ENCODE measurements around the gene IFNA10.

GRCh38 chr9:21251190-21251589, 44.2 kb upstream of the IFNA10 start:
- TF ChIP-seq CTCF (IDR thresholded peaks at IDR 0.05; ENCODE audit: poor library complexity, severe bottlenecking) (no peak), EZH2 (IDR thresholded peaks at IDR 0.05; ENCODE audit: borderline replicate concordance, insufficient read depth, low read length, poor library complexity, severe bottlenecking) (no peak), RAD21 (conservative IDR thresholded peaks at IDR 0.05) (no peak), POLR2AphosphoS5 (IDR thresholded peaks at IDR 0.05) (no peak), MXI1 (conservative IDR thresholded peaks at IDR 0.05; ENCODE audit: poor library complexity, severe bottlenecking) (no peak), EP300 (conservative IDR thresholded peaks at IDR 0.05; ENCODE audit: poor library complexity, severe bottlenecking) (no peak)
- TF ChIP-seq, protein P1, sequence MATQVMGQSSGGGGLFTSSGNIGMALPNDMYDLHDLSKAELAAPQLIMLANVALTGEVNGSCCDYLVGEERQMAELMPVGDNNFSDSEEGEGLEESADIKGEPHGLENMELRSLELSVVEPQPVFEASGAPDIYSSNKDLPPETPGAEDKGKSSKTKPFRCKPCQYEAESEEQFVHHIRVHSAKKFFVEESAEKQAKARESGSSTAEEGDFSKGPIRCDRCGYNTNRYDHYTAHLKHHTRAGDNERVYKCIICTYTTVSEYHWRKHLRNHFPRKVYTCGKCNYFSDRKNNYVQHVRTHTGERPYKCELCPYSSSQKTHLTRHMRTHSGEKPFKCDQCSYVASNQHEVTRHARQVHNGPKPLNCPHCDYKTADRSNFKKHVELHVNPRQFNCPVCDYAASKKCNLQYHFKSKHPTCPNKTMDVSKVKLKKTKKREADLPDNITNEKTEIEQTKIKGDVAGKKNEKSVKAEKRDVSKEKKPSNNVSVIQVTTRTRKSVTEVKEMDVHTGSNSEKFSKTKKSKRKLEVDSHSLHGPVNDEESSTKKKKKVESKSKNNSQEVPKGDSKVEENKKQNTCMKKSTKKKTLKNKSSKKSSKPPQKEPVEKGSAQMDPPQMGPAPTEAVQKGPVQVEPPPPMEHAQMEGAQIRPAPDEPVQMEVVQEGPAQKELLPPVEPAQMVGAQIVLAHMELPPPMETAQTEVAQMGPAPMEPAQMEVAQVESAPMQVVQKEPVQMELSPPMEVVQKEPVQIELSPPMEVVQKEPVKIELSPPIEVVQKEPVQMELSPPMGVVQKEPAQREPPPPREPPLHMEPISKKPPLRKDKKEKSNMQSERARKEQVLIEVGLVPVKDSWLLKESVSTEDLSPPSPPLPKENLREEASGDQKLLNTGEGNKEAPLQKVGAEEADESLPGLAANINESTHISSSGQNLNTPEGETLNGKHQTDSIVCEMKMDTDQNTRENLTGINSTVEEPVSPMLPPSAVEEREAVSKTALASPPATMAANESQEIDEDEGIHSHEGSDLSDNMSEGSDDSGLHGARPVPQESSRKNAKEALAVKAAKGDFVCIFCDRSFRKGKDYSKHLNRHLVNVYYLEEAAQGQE (IDR thresholded peaks at IDR 0.05; ENCODE audit: borderline replicate concordance): no peak

Data from neural cell (in vitro differentiated cells).